NB4 (cell line): ENCODE results near the gene SNHG17.

Experiments
- POLR2A ChIP-seq: IDR thresholded peaks from 2 replicates; pipeline ENCODE4 v1.6.1; 2011; ENCODE audit warnings: mild to moderate bottlenecking; ENCODE audit not compliant: insufficient read length; ENCODE audit errors: extremely low read depth
- TF ChIP-seq, protein P1 (sequence below): IDR thresholded peaks from one replicate; pipeline ENCODE4 v1.5.1; 2012; ENCODE audit warnings: low read depth, low read length

DNA sequence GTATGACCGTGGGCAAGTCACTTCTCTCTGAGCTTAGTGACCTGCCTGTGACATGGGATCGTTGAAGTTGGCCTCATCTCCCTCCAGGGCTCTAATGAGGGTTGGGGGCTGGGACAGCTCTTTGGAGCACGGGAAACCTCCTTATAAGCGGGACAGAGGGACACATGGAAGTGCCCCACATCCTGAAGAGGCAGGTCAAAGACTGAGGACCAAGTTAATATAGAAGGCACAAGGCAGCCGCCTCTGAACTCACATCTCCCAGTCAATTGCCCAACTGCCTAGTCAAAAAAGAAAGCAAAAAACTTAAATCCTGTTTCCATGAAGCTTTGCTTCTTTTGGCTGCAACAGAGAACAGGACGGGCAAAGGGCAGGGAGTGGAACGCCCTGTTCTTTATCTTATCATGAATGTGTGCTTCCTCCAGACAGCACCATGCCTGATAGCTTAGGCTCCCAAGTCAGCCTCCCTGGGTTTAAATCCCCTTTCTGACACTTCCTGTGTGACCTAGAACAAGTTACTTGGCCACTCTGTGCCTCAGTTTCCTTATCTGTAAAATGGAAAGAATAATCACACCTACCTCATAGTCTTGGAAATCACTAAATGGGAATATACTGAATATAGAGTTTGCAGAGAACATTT is 61.8 kb downstream of the SNHG17 start:
- TF ChIP-seq POLR2A = no peak
- TF ChIP-seq, protein P1, sequence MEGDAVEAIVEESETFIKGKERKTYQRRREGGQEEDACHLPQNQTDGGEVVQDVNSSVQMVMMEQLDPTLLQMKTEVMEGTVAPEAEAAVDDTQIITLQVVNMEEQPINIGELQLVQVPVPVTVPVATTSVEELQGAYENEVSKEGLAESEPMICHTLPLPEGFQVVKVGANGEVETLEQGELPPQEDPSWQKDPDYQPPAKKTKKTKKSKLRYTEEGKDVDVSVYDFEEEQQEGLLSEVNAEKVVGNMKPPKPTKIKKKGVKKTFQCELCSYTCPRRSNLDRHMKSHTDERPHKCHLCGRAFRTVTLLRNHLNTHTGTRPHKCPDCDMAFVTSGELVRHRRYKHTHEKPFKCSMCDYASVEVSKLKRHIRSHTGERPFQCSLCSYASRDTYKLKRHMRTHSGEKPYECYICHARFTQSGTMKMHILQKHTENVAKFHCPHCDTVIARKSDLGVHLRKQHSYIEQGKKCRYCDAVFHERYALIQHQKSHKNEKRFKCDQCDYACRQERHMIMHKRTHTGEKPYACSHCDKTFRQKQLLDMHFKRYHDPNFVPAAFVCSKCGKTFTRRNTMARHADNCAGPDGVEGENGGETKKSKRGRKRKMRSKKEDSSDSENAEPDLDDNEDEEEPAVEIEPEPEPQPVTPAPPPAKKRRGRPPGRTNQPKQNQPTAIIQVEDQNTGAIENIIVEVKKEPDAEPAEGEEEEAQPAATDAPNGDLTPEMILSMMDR = no peak
